Adrenal gland (tissue), 12 donors: ENCODE data around the gene MAML3. TPM values are rescaled to one million over a fixed set of nuclear protein-coding genes. Genes with fewer than 3 reads are reported as not detected.

Experiments
- DNase-seq, 7 donors: peaks; one replicate each; pipeline ENCODE4 v3.0.0-alpha.2; 2019 to 2020
- H3K27ac ChIP-seq, 5 donors: fragments of 200-600 bp; sonication (generic) in 4 of 5; 1 replicate in 3 of 5; 2 replicates in 2 of 5; pipeline versions ENCODE4 v1.5.1 to v1.8.0; 2016 to 2020; ENCODE audit warnings: mild to moderate bottlenecking in 1 of 5
- H3K27me3 ChIP-seq: fragments of 200-600 bp; 2 replicates; pipeline ENCODE4 v1.8.0; 2021
- H3K36me3 ChIP-seq, 2 donors: fragments of 200-600 bp; replicated peaks in 1 of 2; 1 replicate in 1 of 2; 2 replicates in 1 of 2; pipeline versions ENCODE4 v1.5.1 to v1.8.0; 2018 to 2022
- H3K4me1 ChIP-seq, 2 donors: fragments of 200-600 bp; replicated peaks in 1 of 2; 1 replicate in 1 of 2; 2 replicates in 1 of 2; pipeline versions ENCODE4 v1.5.1 to v1.8.0; 2018 to 2021
- H3K4me3 ChIP-seq, 4 donors: fragments of 200-600 bp; sonication (generic) in 3 of 4; one replicate each; pipeline ENCODE4 v1.5.1; 2016 to 2018
- H3K9me3 ChIP-seq, 3 donors: fragments of 200-600 bp; sonication (generic) in 1 of 3; replicated peaks in 1 of 3; 1 replicate in 2 of 3; 2 replicates in 1 of 3; pipeline versions ENCODE4 v1.5.1 to v1.8.0; 2016 to 2021
- CTCF ChIP-seq, 6 experiments: fragments of 450-650 bp in 4 of 6; fragments of 200-600 bp in 2 of 6; sonication (generic) in 1 of 6; IDR thresholded peaks; 1 replicate in 5 of 6; 2 replicates in 1 of 6; pipeline versions ENCODE4 v1.5.1 to v1.8.0; 2016 to 2021; ENCODE audit warnings: antibody characterized with exemption in 6 of 6, mild to moderate bottlenecking in 2 of 6, moderate library complexity in 1 of 6
- POLR2A ChIP-seq, 2 donors: fragments of 450-650 bp; IDR thresholded peaks; one replicate each; pipeline ENCODE4 v1.6.1; 2017; ENCODE audit warnings: antibody characterized with exemption in 2 of 2, mild to moderate bottlenecking in 2 of 2, moderate library complexity in 1 of 2
- WGBS, 4 donors: extraction: QIAGEN DNeasy Blood & Tissue Kit in 2 of 4; methylation state at CpG; one replicate each; pipeline versions ENCODE4 v1.1.5 to v1.1.7; 2013 to 2017; 5-methylcytosine and 5-hydroxymethylcytosine counted together
- intact Hi-C, 2 donors: fragments of 100-400 bp; cut with DNase I; formaldehyde crosslinking; loops; one replicate each; pipeline versions ENCODE4 v1.14.1 to v1.15.0; 2022 to 2023
- polyA plus RNA-seq, 3 donors: library from polyadenylated mRNA; stranded (reverse); fragments of 200-250 nt in 2 of 3; fragments of 350-450 nt in 1 of 3; fragmentation: Illumina TruSeq in 1 of 3; extraction: RNeasy Lipid Tissue Mini Kit (QIAGEN cat#74804) in 1 of 3; gene quantifications; one replicate each; pipeline ENCODE4 v1.2.3, GENCODE V29; 2013 to 2014
- total RNA-seq, 9 donors: library from RNA; depleted of rRNA in 4 of 9; stranded (reverse); fragments of >200 nt in 4 of 9; fragments of 120-200 nt in 1 of 9; fragmentation: NEBNext Ultra II Directional in 1 of 9; extraction: Animal tissue kit (Norgen Biotek cat#: 25700) in 1 of 9; gene quantifications; one replicate each; pipeline versions ENCODE4 v1.1.0 to v1.2.4, GENCODE V29; 2013 to 2023
- donor health status: healthy with polysubstance abuse.
- donor health status: Bipolar disorder and iron deficiency.
- donor health status: DM: yes; HTN: yes; CAD: no.
- donor health status: DM: no; HTN: no; CAD: no.
- donor health status: DM: no; HTN: no; CAD: no.
- donor health status: DM: yes; HTN: yes; CAD: no.

MAML3 gene
- total and polyA plus RNA-seq, 12 donors, result 2.0 to 15.9 (median 8.4) TPM

- TF ChIP-seq POLR2A (IDR thresholded peaks at IDR 0.05) (no peak), CTCF (IDR thresholded peaks at IDR 0.05) (no peak)
- 19 to 38% (median 25%) methylated on average over 2 of the region's 2 CpGs for WGBS, 4 donors
- no peak overlapping the region for H3K4me3 ChIP-seq
- H3K4me1 ChIP-seq, result peaks cover 28 to 87% of the 10 kb centered on the region in 2 donors
- DNase-seq, result no peak
- H3K36me3 ChIP-seq, result no peaks in the 10 kb centered on the region
- intact Hi-C loops, result no loop called here
- H3K27me3 ChIP-seq, result no peaks in the 10 kb centered on the region
- no peaks in the 10 kb centered on the region for H3K9me3 ChIP-seq
- peak overlapping the region in 3 of 5 donors; percentile 58 to 96 (median 89) for H3K27ac ChIP-seq
Measured at GRCh38 chr4:140096921-140097320, 57.1 kb downstream of the MAML3 start.

- intact Hi-C loops, result no loop called here
- Histone ChIP-seq H3K4me3 (no peak overlapping the region), H3K9me3 (no peaks in the 10 kb centered on the region), H3K36me3 (no peaks in the 10 kb centered on the region), H3K4me1 (peaks cover 28 to 91% of the 10 kb centered on the region in 2 donors), H3K27me3 (no peaks in the 10 kb centered on the region), H3K27ac (peak overlapping the region in 4 of 5 donors; percentile 58 to 96 (median 86))
- WGBS, 4 donors, result 46 to 62% (median 53%) methylated on average over 5 of the region's 5 CpGs
- TF ChIP-seq CTCF (IDR thresholded peaks at IDR 0.05) (no peak), POLR2A (IDR thresholded peaks at IDR 0.05) (no peak)
- no peak for DNase-seq
Measured at GRCh38 chr4:140096483-140096861, 57.5 kb downstream of the MAML3 start.

- intact Hi-C loops, result no loop called here
- peak overlapping the region in 1 of 4 donors; percentile 4 for H3K4me3 ChIP-seq
- 24 to 35% (median 31%) methylated on average over 9 of the region's 9 CpGs for WGBS, 4 donors
- H3K4me1 ChIP-seq, result peaks cover 28 to 95% of the 10 kb centered on the region in 2 donors
- H3K36me3 ChIP-seq, result no peaks in the 10 kb centered on the region
- no peak for TF ChIP-seq CTCF (IDR thresholded peaks at IDR 0.05)
- peak in 1 of 2 donors; percentile 23 for TF ChIP-seq POLR2A (IDR thresholded peaks at IDR 0.05)
- no peaks in the 10 kb centered on the region for H3K27me3 ChIP-seq
- H3K9me3 ChIP-seq, result no peaks in the 10 kb centered on the region
- DNase-seq, result peak; percentile 46 to 84 (median 74)
- peak overlapping the region; percentile 58 to 96 (median 82) for H3K27ac ChIP-seq
Measured at GRCh38 chr4:140095694-140096482, 58.1 kb downstream of the MAML3 start.

DNA sequence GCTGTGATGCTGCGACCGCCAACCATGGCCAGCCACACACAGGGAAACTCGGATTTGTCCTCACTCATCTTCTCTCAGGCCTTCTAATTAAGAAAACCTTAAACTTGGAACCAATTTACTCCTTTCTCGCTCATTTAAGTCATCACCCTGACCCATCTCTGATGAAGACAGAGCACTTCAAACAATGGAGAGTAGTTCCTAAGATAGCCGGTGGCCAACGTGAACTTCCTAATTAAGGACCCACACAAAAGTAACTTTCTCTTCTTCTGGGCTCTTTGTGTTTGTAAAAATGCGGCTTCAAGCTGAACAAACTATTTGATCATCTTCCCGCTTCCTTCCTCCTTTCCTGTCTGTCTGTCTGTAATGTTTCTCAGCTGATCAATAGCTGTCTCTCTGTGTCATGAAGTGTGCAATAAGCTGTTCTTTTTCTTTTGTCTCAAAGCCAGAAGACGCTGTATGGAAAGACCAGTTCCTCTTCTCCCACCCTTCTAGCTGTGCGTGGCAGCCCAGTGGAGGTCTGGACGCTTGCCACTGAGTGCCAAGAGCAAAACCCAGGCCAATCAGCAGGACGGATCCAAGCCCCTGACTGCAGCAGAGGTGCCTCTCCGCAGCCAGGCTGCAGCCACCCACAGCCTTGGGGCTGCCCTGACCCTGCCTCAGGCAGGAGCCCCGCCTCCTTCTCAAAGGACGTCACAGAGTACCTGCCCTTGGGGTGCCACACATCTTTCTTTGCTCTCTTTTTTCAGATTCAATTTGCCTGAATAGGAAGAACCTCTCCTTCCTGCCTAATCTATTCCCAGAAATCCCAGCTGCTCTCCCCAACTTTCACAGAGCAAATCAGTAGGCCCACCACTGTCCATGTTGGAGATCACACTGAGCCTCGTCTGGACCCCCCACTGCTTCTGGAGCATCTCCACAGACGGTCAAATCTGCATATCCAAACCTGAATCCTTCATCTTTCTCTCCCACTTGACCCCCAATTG is 59.3 kb downstream of the MAML3 start:
- intact Hi-C loops, result no loop called here
- no peak overlapping the region for H3K4me3 ChIP-seq
- peaks cover 35 to 96% of the 10 kb centered on the region in 2 donors for H3K4me1 ChIP-seq

More for the DNA sequence above, 59.3 kb downstream of the MAML3 start:
- DNase-seq, result peak; percentile 86 to 94 (median 87)
- TF ChIP-seq POLR2A (IDR thresholded peaks at IDR 0.05) (peak; percentile 21 to 54), CTCF (IDR thresholded peaks at IDR 0.05) (no peak)
- H3K9me3 ChIP-seq, result no peaks in the 10 kb centered on the region
- H3K27ac ChIP-seq, result peak overlapping the region; percentile 58 to 96 (median 82)
- no peaks in the 10 kb centered on the region for H3K27me3 ChIP-seq
- 32 to 37% (median 35%) methylated on average over 17 of the region's 17 CpGs for WGBS, 4 donors
- H3K36me3 ChIP-seq, result no peaks in the 10 kb centered on the region
